Measurements from ENCODE around the gene ZMIZ1. TPM values are rescaled to one million over a fixed set of nuclear protein-coding genes. Genes with fewer than 3 reads are reported as not detected.

Gene ZMIZ1
- total and polyA plus RNA-seq, 4 donors: 3.9 to 19.1 (median 9.8) TPM

- H3K4me3 ChIP-seq (ENCODE audit: low read depth in 1 of 3, low read length in 3 of 3): no peak overlapping the region
- H3K36me3 ChIP-seq (ENCODE audit: control insufficient read depth in 4 of 4, insufficient read depth in 3 of 4, low read depth in 1 of 4, low read length in 3 of 4): no peaks in the 10 kb centered on the region
- DNase-seq (ENCODE audit: low spot score): no peak
- peak overlapping the region in 1 of 2 donors; percentile 41 for H3K27ac ChIP-seq (ENCODE audit: low read depth in 1 of 2, low read length in 2 of 2)
- H3K4me1 ChIP-seq (ENCODE audit: control insufficient read depth in 4 of 4, insufficient read depth in 4 of 4, low read length in 3 of 4): peaks cover 18 to 46% (median 31%) of the 10 kb centered on the region in 4 donors
- no peak for TF ChIP-seq GABPA (IDR thresholded peaks at IDR 0.05 in 1 of 2, conservative IDR thresholded peaks at IDR 0.05 in 1 of 2)
- no peak for TF ChIP-seq HNF4G (IDR thresholded peaks at IDR 0.05)
- TF ChIP-seq JUND (IDR thresholded peaks at IDR 0.05): no peak
- TF ChIP-seq EGR1 (IDR thresholded peaks at IDR 0.05; ENCODE audit: low read depth in 2 of 2): no peak
- no peak for TF ChIP-seq HNF4A (conservative IDR thresholded peaks at IDR 0.05)
- TF ChIP-seq ZBTB33 (IDR thresholded peaks at IDR 0.05): no peak
- TF ChIP-seq NR2F2 (IDR thresholded peaks at IDR 0.05): no peak
- TF ChIP-seq SP1 (IDR thresholded peaks at IDR 0.05): no peak
- no peak for TF ChIP-seq RXRA (IDR thresholded peaks at IDR 0.05)
- no peak for TF ChIP-seq RAD21 (IDR thresholded peaks at IDR 0.05)
- no peak for TF ChIP-seq FOXA2 (IDR thresholded peaks at IDR 0.05)
- TF ChIP-seq ATF3 (IDR thresholded peaks at IDR 0.05): no peak
- no peak for TF ChIP-seq REST (IDR thresholded peaks at IDR 0.05)
- no peak for TF ChIP-seq CTCF (IDR thresholded peaks at IDR 0.05; ENCODE audit: low read depth, low read length, missing input control)
- TF ChIP-seq MAX (IDR thresholded peaks at IDR 0.05): no peak
- TF ChIP-seq FOXA1 (IDR thresholded peaks at IDR 0.05): no peak
- TF ChIP-seq TAF1 (conservative IDR thresholded peaks at IDR 0.05): no peak
- no peak for TF ChIP-seq YY1 (IDR thresholded peaks at IDR 0.05)
- no peak overlapping the region for H3K9ac ChIP-seq (ENCODE audit: low read depth in 1 of 2, low read length in 2 of 2)
- no peaks in the 10 kb centered on the region for H3K9me3 ChIP-seq (ENCODE audit: control insufficient read depth in 4 of 4, low read length in 3 of 4)
- no peaks in the 10 kb centered on the region for H3K27me3 ChIP-seq (ENCODE audit: control insufficient read depth in 4 of 4, insufficient read depth in 4 of 4, low read length in 3 of 4)
- WGBS: 65% methylated on average over 8 of the region's 8 CpGs
Measured at GRCh38 chr10:79103585-79103984, 34.8 kb downstream of the ZMIZ1 start.
